Measurements from ENCODE around the gene SLC30A7.
"Not testable (repeated sequence)": the region's sequence is repeated elsewhere in the genome, so short reads cannot be mapped to it uniquely, and the experiment has no call there.

SLC30A7 gene

GRCh38 chr1:100936194-100936967 lies 40.5 kb downstream of the SLC30A7 start:
- DNase-seq (ENCODE audit: low read depth) = no peak

DNA sequence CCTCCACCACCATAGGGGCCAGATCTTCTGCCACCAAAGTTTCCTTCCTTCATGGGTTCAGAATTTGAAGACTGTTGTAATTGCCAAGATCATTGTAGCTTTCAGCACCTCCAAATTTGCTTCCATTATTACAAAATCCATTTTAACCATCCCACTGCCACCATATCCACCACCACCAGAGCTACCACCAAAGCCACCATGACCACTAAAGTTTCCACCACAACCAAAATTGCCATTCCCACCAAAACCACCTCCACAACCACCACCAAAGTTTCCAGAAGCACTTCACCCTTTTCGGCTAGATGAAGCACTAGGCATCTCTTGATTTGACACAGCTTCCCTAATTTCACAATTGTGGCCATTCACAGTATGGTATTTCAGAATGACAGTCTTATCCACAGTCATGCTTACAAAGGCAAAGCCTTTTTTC lies 45.2 kb downstream of the SLC30A7 start:
- no peak for DNase-seq (ENCODE audit: low read depth)

- DNase-seq (ENCODE audit: low read depth) = no peak
These were observed 45.8 kb downstream of the SLC30A7 start for GRCh38 chr1:100941580-100942216.

DNA sequence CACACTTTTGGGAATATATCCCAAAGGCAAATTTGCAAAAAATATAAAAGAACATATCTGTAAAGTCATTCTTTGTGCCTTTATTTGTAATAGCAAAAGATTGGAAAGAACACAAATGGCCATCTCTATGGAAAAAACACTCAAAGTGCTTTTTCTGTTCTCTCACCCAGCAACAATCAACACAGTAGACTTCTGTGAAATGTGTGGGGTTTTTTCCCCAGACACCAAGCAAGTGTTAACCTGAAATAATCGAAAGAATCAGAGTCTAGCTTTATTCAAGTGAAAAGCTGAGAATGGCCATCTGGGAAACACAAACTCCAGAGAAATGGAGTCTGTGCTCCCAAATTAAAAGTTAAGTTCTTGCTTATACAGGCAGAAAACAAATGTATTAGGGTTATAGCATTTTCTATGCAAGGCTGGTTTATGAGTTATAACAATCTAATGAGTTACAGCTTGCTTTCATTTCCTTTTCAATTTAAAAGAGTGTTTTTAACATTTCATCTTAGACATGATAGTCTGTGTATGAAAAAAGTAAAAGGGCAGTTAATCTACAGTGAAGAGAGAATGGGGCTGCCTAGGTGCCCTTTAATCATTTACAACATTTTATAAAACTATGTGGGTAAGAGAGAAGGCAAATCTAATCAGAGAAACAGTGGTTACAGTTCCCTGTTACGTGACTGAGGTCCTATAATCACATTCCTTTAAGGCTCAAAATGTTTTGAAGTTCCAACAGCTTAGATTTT lies 46.6 kb downstream of the SLC30A7 start:
- no peak for DNase-seq (ENCODE audit: low read depth)

DNA sequence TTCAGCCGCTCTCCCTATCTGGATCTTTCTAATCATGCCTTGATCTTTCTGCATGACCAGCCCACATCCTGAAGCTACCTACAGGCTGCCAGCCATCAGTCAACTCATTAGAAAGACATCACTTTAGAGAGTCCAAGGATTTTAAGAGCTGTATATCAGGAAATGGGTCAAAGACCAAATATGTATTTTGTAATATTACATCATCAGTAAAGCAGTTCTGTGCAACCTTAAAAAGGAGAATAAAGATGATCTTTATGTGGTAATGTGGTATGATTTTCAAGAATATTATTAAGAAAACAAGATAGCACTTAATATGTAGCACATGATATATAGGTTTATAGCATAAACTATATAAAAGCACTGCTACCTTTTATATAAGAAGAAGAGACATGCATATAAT lies 47.6 kb downstream of the SLC30A7 start:
- DNase-seq (ENCODE audit: low read depth) = no peak

- not testable (repeated sequence) for DNase-seq (ENCODE audit: low read depth)
These were observed 50.2 kb downstream of the SLC30A7 start for GRCh38 chr1:100946064-100946463.

GRCh38 chr1:100947816-100948215 lies 51.9 kb downstream of the SLC30A7 start:
- not testable (repeated sequence) for DNase-seq (ENCODE audit: low read depth)

- not testable (repeated sequence) for DNase-seq (ENCODE audit: low read depth)
These were observed 53.0 kb downstream of the SLC30A7 start for GRCh38 chr1:100948721-100949405.

DNA sequence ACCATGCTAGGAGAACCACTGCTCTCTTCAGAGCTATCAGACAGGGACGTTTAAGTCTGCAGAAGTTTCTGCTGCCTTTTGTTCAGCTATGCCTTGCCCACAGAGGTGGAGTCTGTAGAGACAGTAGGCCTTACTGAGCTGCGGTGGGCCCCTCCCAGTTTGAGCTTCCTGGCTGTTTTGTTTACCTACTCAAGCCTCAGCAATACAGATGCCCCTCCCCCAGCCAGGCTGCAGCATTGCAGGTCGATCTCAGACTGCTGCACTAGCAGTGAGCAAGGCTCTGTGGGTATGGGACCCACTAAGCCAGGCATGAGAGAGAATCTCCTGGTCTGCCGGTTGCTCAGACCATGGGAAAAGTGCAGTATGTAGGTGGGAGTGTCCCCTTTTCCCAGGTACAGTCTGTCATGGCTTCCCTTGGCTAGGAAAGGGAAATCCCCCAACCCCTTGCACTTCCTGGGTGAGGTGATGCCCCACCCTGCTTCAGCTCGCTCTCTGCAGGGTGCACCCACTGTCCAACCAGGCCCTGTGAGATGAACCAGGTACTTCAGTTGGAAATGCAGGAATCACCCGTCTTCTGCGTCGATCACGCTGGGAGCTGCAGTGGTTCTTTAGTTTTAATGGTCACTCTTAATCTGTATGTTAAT lies 53.7 kb downstream of the SLC30A7 start:
- peak; percentile 17 for DNase-seq (ENCODE audit: low read depth)

- DNase-seq (ENCODE audit: low read depth) = no peak
These were observed 54.4 kb downstream of the SLC30A7 start for GRCh38 chr1:100950337-100950736.

GRCh38 chr1:100950781-100951180 lies 54.9 kb downstream of the SLC30A7 start:
- DNase-seq (ENCODE audit: low read depth) = no peak

- no peak for DNase-seq (ENCODE audit: low read depth)
These were observed 56.3 kb downstream of the SLC30A7 start for GRCh38 chr1:100952104-100952745.

- not testable (repeated sequence) for DNase-seq (ENCODE audit: low read depth)
These were observed 57.1 kb downstream of the SLC30A7 start for GRCh38 chr1:100952970-100953369.

GRCh38 chr1:100953960-100954730 lies 58.3 kb downstream of the SLC30A7 start:
- no peak for DNase-seq (ENCODE audit: low read depth)

DNA sequence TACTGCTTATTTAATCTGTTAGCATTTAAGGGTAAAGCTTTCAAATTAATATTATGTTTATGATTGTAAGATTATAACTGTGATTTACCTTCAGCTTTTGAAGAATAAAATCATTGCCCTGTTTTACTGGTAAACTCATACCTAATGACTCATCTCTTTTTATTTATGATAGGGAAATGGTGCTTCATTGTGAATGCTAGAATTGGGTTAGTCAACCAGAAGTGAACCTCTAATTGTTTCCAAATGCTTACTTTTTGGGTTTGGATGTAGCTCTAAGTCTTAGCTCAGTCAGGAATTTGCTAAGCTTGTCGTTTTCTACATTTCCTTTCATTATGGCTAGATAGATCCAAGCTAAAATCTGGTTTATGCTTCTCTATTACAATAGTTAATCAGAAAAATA lies 59.4 kb downstream of the SLC30A7 start:
- DNase-seq (ENCODE audit: low read depth) = no peak

DNA sequence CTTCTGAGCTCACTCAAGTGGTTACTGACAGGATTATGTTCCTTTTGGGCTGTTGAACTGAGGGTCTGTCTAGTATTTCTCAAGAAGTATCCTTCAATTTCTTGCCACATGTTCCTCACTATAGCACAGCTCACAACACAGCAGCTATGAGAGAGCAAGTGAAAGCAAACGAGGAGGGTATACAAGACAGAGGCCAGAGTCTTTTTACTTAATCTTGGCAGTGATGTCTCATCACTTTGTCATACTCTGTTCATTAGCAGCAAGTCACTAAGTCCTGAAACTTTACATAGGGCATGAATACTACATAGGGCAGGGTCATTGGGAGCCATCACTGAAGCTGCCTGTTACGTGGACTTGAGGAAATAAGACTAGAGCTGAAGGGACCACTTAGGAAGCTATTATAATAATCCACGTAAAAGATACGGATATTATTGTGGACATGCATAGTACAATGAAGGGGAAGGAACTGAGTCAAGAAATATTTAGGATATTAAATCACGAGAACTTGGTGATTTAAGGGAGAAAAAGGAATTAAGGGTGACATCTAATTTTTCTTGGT lies 63.7 kb downstream of the SLC30A7 start:
- DNase-seq (ENCODE audit: low read depth) = no peak

GRCh38 chr1:100960098-100960497 lies 64.2 kb downstream of the SLC30A7 start:
- DNase-seq (ENCODE audit: low read depth) = no peak

- DNase-seq (ENCODE audit: low read depth) = no peak
These were observed 72.7 kb downstream of the SLC30A7 start for GRCh38 chr1:100968621-100969020.

GRCh38 chr1:100969327-100969726 lies 73.4 kb downstream of the SLC30A7 start:
- DNase-seq (ENCODE audit: low read depth) = no peak

GRCh38 chr1:100971021-100971420 lies 75.1 kb downstream of the SLC30A7 start:
- DNase-seq (ENCODE audit: low read depth) = no peak

Measured in stimulated activated CD8-positive, alpha-beta memory T cell treated with anti-CD3 and anti-CD28 coated beads, Interleukin-12 subunit alpha, Interleukin-12 subunit beta, amount 100 ng/mL, for 4 hours (primary cell).